Renal pelvis (tissue), 4 donors: ENCODE data around the gene TPO. TPM values are rescaled to one million over a fixed set of nuclear protein-coding genes. Genes with fewer than 3 reads are reported as not detected.
"Not testable (repeated sequence)": the region's sequence is repeated elsewhere in the genome, so short reads cannot be mapped to it uniquely, and the experiment has no call there.

ENCODE experiments used
- DNase-seq: peaks from one replicate; pipeline ENCODE4 v3.0.0-alpha.2; 2013
- polyA plus RNA-seq, 3 donors: library from polyadenylated mRNA; unstranded; fragments of 120-200 nt; gene quantifications; one replicate each; pipeline ENCODE4 v1.2.1, GENCODE V29; 2013; ENCODE audit not compliant: insufficient read length in 3 of 3

TPO gene
- polyA plus RNA-seq, 3 donors: 0.03 to 0.04 TPM; not detected in 1

DNA sequence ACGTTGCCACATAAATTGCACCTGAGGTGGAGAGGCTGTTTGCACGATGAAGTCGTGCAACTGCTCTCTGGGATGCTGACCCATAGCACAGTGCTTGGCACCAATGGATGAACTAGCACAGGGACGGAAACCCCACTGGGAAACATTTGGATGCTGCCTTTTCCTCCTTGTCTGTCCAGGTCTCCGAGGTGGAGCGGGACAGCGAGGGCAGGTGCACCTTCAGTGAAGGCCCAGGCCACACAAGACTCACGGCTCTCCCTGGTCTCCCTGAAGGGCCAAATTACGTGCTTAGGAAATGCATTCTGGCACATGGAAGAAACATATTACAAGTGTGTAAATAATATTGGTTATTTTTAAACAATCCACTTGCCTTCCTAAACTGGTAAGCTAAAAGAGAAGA is 70.3 kb downstream of the TPO start:
- no peak for DNase-seq

DNA sequence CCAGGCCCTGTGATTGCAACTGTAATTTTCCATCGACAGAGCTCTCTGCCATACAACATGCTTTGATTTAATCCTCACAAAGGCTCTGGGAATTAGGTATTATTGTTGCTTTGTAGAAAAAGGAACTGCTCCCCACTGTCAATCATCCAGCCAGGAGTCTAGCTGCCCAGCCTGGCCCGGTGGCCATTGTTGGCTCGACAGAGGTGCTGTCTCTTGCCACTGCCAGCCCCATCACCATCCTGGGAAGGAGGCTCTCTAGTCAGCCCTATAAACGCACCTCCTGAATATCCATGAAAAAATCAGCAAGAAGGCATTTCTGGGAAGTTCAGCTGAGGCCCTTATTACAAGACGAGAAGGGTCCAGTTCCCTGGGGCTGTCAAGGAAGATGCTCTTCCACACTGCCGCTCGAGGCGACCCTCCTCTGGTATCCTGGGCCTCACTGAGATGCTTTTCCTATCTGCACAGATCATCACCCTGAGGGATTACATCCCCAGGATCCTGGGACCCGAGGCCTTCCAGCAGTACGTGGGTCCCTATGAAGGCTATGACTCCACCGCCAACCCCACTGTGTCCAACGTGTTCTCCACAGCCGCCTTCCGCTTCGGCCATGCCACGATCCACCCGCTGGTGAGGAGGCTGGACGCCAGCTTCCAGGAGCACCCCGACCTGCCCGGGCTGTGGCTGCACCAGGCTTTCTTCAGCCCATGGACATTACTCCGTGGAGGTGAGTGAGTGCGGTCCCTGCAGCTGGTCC is 71.0 kb downstream of the TPO start:
- DNase-seq: no peak

DNA sequence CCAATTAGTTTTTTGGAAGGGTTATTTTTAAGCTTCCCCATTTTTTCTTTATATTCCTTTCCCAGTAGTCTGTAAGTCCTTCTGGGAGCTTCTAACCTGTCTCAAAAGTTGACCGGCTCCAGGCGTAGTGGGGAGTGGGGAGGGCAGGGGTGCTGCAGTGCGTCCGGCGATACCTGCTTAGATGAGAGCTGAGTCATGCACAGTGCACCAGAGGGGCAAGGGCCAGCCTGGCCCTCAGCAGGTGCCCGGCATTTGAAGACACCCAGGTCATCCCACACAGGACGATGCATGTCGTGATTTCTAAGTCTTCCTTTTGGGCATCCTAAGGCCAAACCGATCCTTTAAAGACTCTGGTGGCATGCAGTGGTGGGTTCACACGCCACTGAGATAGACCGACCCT is 73.4 kb downstream of the TPO start:
- DNase-seq: no peak

DNA sequence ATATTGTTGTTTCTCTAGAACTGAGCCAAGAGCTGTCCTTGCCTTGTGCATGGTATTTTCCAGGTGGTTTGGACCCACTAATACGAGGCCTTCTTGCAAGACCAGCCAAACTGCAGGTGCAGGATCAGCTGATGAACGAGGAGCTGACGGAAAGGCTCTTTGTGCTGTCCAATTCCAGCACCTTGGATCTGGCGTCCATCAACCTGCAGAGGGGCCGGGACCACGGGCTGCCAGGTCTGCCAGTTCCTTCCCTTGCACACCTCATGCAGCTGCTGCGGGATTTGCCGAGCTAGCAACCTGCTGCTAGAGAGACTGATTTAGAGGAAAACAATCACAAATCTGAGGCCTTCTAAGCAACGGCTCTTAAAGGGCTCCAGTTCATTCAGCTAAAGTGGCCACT is 74.5 kb downstream of the TPO start:
- DNase-seq: no peak

DNA sequence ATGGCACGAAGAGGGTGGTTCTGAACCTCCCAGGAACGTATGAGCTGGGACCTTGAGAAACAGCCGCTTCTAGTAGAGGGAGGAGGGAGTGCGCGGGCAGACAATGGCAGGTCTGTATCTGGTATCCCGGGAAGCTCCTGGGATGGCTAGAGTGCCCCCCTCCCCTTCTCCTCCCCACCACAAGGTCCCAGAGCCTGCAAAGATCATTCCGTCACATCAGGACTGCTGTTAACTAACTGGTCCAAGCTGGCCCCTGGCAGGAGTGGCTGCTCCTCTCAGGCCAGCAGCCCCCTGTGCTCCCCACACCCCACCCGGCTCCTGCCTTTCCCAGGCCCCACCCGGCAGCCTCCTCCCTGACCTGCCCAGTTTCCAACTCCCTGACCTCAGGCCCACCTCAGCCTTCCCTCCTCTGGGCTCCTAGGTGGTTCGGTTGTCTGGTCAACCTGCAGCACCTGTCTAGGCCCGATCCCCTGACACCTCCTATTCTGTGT is 75.0 kb downstream of the TPO start:
- peak; percentile 41 for DNase-seq

DNA sequence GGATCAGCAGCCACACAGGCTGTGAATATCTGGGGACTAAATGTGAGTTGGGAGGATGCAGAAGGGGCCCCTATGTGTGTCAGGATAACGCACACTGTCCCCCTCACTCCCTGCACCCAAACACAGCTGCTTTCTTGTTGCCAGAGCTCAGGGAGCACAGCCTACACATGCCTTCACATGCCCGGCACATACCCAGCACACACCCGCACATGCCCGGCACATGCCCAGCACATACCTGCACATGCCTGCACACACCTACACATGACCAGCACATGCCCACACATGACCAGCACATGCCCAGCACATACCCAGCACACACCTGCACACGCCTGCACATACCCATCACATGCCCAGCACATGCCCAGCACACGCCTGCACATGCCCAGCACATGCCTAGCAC is 75.6 kb downstream of the TPO start:
- no peak for DNase-seq

DNA sequence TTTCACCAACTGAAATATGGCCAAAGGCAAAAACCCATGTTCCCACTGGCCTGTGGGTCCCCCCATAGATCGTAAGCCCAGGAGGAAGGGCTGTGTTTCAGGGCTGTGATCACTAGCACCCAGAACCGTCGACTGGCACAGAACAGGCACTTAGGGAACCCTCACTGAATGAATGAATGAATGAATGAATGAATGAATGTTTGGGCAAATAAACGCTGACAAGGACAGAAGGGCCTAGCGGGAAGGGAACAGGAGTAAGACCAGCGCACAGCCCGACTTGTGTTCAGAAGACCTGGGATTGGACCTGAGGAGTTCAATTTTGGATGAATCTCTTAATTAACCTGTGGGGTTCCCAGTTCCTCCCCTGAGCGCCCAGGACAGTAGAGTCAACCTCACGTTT is 76.2 kb downstream of the TPO start:
- DNase-seq: no peak

DNA sequence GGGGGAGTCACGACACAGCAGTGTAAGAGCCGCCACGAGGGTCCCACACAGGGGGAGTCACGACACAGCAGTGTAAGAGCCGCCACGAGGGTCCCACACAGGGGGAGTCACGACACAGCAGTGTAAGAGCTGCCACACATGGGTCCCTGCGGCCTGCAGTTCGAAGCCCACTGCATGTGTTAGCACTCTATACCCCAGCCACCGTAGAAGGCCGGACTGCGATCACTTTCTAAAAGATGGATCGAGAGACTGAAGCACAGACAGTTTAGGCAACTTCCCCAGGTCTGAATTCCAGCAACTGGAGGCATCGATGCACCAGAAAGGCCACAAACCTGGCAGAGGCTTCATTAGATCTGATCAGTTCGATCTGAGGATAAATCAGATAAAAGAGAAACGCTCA is 77.1 kb downstream of the TPO start:
- DNase-seq: not testable (repeated sequence)

DNA sequence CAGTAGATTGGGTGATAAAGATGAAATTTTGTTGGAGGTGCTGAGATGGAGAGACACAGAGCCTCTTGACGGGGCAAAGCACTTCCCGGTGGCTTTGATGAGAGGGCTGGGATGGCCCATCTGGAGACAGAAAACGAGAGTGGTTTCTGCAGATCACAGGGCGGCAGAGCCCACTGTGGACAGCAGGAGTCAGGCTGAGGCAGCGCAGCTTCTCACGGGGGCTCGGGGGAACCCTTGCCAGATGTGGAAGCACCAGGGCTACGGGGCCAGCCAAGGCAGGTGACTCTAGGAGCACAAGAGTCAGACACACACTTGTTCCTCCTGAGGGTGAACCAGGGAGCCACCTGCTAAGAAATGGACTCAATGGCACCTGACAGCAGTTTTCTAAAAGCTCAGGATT is 78.5 kb downstream of the TPO start:
- DNase-seq: no peak

DNA sequence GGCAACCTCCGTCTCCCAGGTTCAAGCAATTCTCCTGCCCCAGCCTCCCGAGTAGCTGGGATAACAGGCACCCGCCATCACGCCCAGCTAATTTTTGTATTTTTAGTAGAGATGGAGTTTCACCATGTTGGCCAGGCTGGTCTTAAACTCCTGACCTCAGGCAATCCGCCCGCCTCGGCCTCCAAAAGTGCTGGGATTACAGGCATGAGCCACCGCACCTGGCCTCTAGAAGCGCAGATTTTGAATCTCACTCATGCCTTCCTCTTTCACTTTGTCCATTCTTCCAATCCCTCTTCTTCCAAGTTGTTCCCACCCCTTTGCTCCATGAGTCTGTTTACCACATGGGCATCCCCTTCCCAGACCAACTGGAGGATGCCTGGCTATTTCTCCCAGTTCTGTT is 79.0 kb downstream of the TPO start:
- not testable (repeated sequence) for DNase-seq

DNA sequence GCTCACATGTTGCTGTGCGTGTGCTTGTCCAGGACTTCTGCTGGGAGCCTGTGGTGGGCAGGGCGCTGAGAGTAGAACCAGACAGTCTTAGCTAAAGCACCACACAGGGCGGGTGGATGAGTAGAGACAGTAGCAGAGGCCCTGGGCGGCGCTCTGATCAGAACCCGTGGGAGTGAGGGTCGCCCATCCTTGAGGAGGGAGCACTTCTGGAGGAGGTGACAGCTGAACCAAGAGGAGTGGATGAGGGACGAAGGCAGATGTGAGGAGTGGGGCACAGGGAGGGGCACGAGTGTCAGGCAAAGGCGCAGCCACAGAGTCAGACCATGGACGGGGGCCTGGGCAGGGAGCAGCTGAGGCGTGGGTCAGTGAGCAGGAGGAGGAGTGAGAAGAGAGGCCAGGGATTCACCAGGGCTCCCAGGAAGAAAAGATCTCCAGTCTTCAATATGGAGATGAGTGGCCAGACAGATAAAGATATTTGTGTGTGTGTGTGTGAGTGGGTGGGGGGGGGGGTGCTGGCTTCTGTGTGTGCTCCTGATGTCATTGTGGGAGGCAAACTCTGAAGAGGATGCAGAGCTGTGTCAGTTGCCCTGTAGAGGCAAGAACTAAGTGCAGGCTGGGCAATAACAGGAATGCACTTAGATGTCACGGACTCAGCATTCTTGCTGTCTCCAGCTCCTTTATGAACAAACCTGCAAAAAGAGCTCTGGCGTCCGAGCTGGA is 79.6 kb downstream of the TPO start:
- no peak for DNase-seq

DNA sequence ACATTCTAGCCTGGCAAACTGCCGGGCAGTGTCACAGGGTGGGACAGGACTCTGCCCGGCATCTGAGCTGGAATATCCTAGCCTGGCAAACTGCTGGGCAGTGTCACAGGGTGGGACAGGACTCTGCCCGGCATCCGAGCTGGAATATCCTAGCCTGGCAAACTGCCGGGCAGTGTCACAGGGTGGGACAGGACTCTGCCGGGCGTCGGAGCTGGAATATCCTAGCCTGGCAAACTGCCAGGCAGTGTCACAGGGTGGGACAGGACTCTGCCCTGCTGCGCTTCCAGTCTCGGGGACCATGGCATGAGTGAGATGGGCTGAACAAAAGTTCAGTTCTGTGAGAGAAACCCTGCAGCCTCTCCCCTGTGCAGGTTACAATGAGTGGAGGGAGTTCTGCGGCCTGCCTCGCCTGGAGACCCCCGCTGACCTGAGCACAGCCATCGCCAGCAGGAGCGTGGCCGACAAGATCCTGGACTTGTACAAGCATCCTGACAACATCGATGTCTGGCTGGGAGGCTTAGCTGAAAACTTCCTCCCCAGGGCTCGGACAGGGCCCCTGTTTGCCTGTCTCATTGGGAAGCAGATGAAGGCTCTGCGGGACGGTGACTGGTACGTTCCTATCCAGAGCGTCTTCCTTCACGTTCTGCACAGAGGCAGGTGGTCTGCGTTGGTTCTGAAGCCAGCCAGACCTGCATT is 80.3 kb downstream of the TPO start:
- no peak for DNase-seq

DNA sequence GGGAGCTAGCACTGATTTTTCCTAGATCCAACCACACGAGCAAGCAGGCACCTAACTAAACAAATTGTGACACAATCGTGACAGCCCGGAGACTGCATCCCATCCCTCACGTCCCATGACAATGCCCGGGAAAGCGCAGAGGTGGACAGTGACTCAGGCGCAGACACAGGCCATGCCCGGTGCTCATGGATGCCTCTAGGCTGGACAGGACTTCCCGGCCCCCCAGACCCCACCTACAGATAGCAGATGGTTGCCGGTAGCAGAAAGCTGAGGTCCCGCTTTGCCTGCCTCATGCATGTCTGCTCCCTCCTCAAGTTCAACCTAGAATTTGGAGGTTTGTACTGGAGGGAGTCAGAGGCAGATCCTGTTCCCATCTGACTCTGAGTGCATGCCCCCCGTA is 81.0 kb downstream of the TPO start:
- no peak for DNase-seq

DNA sequence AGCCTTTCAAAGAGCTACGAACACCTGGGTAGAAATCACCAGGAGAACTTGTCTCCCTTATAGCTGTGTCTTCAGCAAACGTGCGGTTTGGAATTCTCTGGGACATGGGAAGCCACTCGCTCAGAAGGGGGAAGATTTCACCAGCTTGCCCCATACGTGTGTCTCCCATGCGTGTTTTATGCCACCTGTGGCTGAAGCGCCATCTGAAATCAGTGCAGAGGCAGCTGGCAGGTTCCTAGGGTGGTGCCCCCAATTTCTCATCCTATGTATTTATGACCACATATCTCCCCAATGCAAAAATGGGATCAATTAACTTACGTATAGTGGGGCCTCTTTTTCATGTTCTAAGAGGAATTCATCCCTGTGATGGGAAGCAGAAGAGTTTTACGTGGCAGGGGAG is 81.6 kb downstream of the TPO start:
- no peak for DNase-seq

DNA sequence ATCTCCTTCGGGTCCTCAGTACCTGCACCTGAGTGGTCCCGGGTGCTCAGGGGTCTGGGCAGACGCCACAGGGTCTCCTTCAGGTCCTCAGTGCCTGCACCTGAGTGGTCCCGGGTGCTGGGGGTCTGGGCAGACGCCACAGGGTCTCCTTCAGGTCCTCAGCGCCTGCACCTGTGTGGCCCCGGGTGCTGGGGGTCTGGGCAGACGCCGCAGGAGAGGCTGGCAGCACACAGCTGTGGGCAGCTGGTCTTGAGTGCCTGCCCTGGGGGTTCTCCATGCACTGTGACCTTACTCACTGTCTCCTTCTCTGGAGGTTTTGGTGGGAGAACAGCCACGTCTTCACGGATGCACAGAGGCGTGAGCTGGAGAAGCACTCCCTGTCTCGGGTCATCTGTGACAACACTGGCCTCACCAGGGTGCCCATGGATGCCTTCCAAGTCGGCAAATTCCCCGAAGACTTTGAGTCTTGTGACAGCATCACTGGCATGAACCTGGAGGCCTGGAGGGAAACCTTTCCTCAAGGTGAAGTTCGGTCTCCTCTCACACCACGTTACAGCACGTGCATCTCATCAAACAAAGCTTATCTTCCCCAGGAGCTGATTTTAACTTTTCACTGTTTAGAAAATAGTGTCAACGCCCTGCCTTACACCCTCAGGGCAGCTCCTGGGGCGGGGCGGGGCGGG is 82.6 kb downstream of the TPO start:
- no peak for DNase-seq

DNA sequence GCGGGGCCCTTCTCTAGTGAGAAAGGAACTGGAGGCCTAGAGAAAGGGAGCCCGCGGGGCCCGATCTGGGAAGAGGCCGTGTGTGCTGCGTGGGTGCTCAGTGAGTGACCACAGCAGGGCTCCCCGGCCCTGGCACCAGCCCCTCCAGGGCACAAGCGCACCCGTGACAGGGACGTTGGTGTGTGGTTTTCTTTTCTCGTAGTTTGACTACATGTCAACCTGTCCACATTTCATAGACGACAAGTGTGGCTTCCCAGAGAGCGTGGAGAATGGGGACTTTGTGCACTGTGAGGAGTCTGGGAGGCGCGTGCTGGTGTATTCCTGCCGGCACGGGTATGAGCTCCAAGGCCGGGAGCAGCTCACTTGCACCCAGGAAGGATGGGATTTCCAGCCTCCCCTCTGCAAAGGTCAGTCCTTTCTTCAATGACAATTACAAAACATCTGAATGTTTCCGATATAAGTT is 83.1 kb downstream of the TPO start:
- DNase-seq: no peak

DNA sequence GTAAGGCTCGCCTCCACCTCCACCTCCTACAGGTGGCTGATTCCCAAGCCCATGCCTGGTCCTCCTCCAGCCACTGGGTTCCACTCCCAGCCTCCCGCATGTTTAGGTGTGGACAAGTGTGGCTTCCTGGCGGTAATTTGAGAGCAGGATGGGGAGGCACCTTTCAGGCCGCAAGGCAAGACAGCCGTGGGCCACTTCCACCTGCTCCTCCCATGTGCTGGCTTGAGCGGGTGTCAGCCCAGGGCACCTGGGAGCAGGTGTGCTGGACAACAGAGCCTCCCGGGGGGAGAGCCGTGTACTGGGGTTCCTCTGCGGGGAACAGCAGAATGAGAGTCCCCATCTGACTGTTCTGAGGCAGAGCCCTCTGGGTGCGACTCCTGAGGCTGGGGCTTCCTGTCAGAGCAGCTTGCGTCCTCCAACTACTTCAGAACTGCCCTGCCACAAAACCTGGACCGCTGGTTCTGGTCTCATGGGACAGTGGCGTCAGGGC is 83.9 kb downstream of the TPO start:
- no peak for DNase-seq

DNA sequence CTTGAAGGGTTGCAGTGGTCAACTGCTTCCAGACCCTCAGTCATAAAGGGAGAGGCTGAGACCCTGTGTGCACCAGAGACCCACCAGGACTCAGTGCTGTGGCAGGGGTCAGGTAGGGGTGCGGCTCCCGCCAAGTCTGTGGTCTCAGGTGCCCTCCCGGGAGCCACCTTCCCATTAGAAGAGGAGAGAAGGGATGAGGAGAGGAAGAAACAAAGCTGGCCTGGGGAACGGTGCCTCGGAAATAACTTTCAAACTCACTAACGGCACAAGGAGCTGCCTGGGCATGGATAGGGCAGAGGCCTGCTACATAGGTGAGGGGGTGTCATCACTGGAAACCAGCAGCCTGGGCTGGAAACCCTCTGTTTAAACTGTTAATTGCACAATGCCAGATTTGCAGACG is 84.9 kb downstream of the TPO start:
- DNase-seq: no peak

DNA sequence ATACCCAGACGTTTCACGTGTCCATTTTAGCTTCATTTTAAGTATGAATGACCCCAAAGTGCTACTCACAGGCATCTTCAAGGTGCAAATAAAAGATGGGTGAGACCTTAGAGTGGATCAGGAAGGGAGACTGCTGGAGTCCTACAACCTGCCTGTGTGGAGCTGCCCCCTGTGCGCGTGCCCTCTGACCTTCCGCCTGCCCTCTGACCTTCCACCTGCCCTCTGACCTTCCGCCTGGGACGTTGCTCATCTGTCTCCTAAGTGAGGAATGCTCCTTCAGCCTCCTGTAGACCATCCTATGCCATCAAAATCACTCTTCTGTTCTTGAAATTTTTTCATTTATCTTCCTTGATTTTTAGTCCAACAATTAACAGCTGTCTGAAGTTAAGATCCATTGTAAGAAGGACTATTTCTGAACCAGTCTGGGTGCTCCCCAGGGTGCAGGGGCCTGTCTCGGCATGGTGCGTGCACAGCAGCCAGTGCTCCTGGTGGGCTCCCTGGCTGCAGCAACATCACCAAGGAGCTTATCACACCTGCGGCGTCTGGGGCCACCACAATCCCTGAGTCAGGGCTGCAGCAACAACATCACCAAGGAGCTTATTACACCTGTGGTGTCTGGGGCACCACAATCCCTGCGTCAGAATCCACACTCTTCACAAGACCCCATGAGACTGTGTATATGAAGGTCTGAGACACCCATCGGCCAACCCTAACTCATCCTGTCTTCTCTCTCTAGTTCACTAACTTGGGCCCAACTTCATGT is 86.0 kb downstream of the TPO start:
- DNase-seq: no peak

DNA sequence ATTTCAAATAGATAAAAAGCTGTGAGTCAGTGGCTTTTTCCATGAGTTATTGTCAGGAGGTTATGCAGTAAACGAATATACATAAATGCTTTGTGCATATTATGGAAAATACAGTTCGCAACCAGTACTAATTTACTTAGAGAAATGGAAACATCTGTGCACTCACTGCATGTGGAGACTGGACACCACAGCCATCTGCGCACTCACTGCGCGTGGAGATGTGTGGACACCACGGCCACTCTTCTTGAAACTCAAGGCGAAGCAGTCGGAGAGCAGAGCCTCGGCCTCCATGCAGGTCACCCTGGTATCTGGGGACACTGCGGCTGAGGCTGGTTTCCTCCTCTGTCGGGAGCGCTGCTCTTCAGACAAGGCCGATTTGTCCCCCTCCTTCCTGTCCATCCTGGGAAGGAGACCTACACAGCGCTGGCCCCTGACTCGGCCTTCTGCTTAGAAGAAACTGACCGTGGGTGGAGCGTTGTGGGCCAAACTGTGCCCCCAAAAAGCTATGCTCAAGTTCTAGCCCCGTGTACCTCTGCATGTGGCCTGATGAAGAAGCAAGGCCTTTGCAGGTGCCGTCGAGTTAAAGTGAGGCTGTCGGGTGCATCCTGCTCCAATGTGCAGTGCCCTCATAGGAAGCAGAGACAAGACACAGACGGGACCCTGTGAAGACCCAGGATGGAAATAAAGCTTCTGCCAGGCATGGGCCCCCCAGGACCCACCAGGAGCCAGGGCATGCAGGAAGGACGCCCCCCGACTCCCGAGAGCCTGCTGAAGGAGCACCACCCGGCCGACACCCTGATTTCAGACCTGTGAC is 88.0 kb downstream of the TPO start:
- no peak for DNase-seq
